Neural crest cell (in vitro differentiated cells): ENCODE data around the gene PTPRK. TPM values are rescaled to one million over a fixed set of nuclear protein-coding genes. Genes with fewer than 3 reads are reported as not detected.

Experiments
- DNase-seq: peaks from one replicate; pipeline ENCODE4 v3.0.0; 2021; ENCODE audit warnings: low read depth, mixed read lengths, low spot score
- H3K27ac Mint-ChIP-seq: one replicate; pipeline ENCODE4 v1.8.0; 2021; ENCODE audit warnings: mild to moderate bottlenecking, mixed read lengths; ENCODE audit not compliant: unreplicated experiment
- H3K27me3 Mint-ChIP-seq: 2 replicates; pipeline ENCODE4 v1.8.0; 2021; ENCODE audit warnings: low read depth, mild to moderate bottlenecking, mixed read lengths
- H3K36me3 Mint-ChIP-seq: 2 replicates; pipeline ENCODE4 v1.8.0; 2021; ENCODE audit warnings: low read depth, mild to moderate bottlenecking, mixed read lengths
- H3K4me1 Mint-ChIP-seq: 2 replicates; pipeline ENCODE4 v1.8.0; 2021; ENCODE audit warnings: mixed read lengths
- H3K4me3 Mint-ChIP-seq: one replicate; pipeline ENCODE4 v1.8.0; 2021; ENCODE audit warnings: mild to moderate bottlenecking, mixed read lengths
- H3K9me3 Mint-ChIP-seq: 2 replicates; pipeline ENCODE4 v1.8.0; 2021; ENCODE audit warnings: mixed read lengths
- CTCF ChIP-seq: fragments of 200-600 bp; sonication (generic); conservative IDR thresholded peaks from 2 replicates; pipeline ENCODE4 v1.5.0; 2021; ENCODE audit warnings: antibody characterized with exemption, mild to moderate bottlenecking
- total RNA-seq: library from RNA; stranded (reverse); gene quantifications from 2 replicates; pipeline ENCODE4 v1.2.1, GENCODE V29; 2021

The PTPRK gene
- total RNA-seq, 1 donor from 2014 or later = 30.8 TPM

GRCh38 chr6:128389820-128390534, 130.4 kb downstream of the PTPRK start:
- no peak overlapping the region for H3K4me3 Mint-ChIP-seq
- H3K9me3 Mint-ChIP-seq = no peaks in the 10 kb centered on the region
- no peaks in the 10 kb centered on the region for H3K4me1 Mint-ChIP-seq
- no peak for TF ChIP-seq CTCF
- no peak for DNase-seq
- H3K27ac Mint-ChIP-seq = no peak overlapping the region
- no peaks in the 10 kb centered on the region for H3K36me3 Mint-ChIP-seq
- no peaks in the 10 kb centered on the region for H3K27me3 Mint-ChIP-seq

GRCh38 chr6:128388380-128388779, 132.0 kb downstream of the PTPRK start:
- H3K4me1 Mint-ChIP-seq = no peaks in the 10 kb centered on the region
- no peaks in the 10 kb centered on the region for H3K9me3 Mint-ChIP-seq
- no peak overlapping the region for H3K27ac Mint-ChIP-seq
- H3K27me3 Mint-ChIP-seq = no peaks in the 10 kb centered on the region
- TF ChIP-seq CTCF = no peak
- no peak overlapping the region for H3K4me3 Mint-ChIP-seq
- DNase-seq = no peak
- H3K36me3 Mint-ChIP-seq = no peaks in the 10 kb centered on the region

- H3K4me1 Mint-ChIP-seq = no peaks in the 10 kb centered on the region
- no peak for DNase-seq
- H3K27me3 Mint-ChIP-seq = no peaks in the 10 kb centered on the region
- H3K4me3 Mint-ChIP-seq = no peak overlapping the region
- H3K9me3 Mint-ChIP-seq = peaks cover 7% of the 10 kb centered on the region
- peaks cover 15% of the 10 kb centered on the region for H3K36me3 Mint-ChIP-seq
- no peak overlapping the region for H3K27ac Mint-ChIP-seq
- no peak for TF ChIP-seq CTCF
Measured at GRCh38 chr6:128380891-128381290, 139.5 kb downstream of the PTPRK start.

GRCh38 chr6:128379577-128379976, 140.8 kb downstream of the PTPRK start:
- H3K4me1 Mint-ChIP-seq = no peaks in the 10 kb centered on the region
- peaks cover 26% of the 10 kb centered on the region for H3K36me3 Mint-ChIP-seq
- no peak for TF ChIP-seq CTCF
- H3K27me3 Mint-ChIP-seq = no peaks in the 10 kb centered on the region
- H3K4me3 Mint-ChIP-seq = no peak overlapping the region
- H3K9me3 Mint-ChIP-seq = peaks cover 9% of the 10 kb centered on the region
- H3K27ac Mint-ChIP-seq = no peak overlapping the region
- DNase-seq = no peak

GRCh38 chr6:128376952-128377503, 143.4 kb downstream of the PTPRK start:
- no peak for DNase-seq
- no peaks in the 10 kb centered on the region for H3K4me1 Mint-ChIP-seq
- H3K4me3 Mint-ChIP-seq = no peak overlapping the region
- TF ChIP-seq CTCF = no peak
- peaks cover 34% of the 10 kb centered on the region for H3K36me3 Mint-ChIP-seq
- H3K27me3 Mint-ChIP-seq = no peaks in the 10 kb centered on the region
- H3K27ac Mint-ChIP-seq = no peak overlapping the region
- H3K9me3 Mint-ChIP-seq = peaks cover 16% of the 10 kb centered on the region
